ENCODE data around the gene YRDC.

DNA sequence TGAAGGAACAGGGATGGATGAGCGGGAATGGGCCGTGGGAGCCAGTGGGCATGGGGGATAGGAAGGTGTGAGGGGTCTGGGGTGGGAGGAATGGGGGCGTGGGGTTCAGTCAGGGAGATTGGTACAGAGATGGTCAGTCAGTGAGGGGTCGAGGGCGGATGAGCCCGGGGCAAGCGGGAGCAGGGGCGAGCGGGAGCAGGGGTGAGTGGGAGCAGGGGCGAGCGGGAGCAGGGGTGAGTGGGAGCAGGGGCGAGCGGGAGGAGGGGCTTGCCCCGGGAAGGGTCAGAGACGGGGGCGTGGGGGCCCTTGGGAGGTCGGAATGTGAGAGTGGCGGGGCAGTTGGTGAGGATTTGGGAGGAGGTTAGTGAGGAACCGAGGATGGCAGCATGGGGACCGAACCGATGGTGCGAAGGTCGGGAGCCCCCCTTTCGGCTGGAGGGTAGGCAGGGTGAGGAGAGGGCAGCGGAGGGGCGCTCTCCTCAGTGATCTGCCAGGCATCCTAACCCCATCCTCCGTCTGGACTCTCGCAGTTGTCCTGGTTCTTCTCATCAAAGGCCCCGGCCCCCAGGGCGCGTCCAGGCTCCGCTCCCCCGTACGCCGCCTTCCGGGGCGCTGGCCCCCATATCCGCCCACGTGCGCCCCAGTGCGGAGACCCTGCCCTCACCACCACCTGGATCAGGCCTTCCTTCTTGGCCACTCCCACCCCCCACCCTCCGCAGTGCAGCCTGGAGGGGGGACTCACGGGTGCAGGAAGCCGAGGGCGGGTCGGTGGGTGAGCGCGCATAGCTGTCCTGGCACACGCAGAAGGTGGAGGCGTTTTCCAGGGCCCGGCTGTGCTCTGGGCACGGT, 54.3 kb downstream of the YRDC start:
- TF ChIP-seq POLR2A (IDR thresholded peaks at IDR 0.05): no peak
- TF ChIP-seq, protein P1, sequence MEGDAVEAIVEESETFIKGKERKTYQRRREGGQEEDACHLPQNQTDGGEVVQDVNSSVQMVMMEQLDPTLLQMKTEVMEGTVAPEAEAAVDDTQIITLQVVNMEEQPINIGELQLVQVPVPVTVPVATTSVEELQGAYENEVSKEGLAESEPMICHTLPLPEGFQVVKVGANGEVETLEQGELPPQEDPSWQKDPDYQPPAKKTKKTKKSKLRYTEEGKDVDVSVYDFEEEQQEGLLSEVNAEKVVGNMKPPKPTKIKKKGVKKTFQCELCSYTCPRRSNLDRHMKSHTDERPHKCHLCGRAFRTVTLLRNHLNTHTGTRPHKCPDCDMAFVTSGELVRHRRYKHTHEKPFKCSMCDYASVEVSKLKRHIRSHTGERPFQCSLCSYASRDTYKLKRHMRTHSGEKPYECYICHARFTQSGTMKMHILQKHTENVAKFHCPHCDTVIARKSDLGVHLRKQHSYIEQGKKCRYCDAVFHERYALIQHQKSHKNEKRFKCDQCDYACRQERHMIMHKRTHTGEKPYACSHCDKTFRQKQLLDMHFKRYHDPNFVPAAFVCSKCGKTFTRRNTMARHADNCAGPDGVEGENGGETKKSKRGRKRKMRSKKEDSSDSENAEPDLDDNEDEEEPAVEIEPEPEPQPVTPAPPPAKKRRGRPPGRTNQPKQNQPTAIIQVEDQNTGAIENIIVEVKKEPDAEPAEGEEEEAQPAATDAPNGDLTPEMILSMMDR (IDR thresholded peaks at IDR 0.05 in 4 of 5, conservative IDR thresholded peaks at IDR 0.05 in 1 of 5): no peak

Data from gastrocnemius medialis (tissue), 4 donors.